Gastrocnemius medialis (tissue), 4 donors: ENCODE measurements around the gene GFPT1. TPM values are rescaled to one million over a fixed set of nuclear protein-coding genes. Genes with fewer than 3 reads are reported as not detected.
"Not testable (repeated sequence)": the region's sequence is repeated elsewhere in the genome, so short reads cannot be mapped to it uniquely, and the experiment has no call there.

Experiments
- ATAC-seq, 2 donors: fragments of 150-250 bp; one replicate each; pipeline ENCODE4 v1.9.1; 2016
- DNase-seq, 2 donors: peaks; one replicate each; pipeline ENCODE4 v3.0.0-alpha.2; 2019
- H3K27ac ChIP-seq, 4 donors: fragments of 200-600 bp; sonication (generic); 1 replicate in 1 of 4; 2 replicates in 3 of 4; pipeline ENCODE4 v1.5.1; 2016 to 2018; ENCODE audit warnings: mild to moderate bottlenecking in 2 of 4, moderate library complexity in 1 of 4
- H3K27me3 ChIP-seq, 3 donors: fragments of 200-600 bp; sonication (generic) in 2 of 3; 1 replicate in 1 of 3; 2 replicates in 2 of 3; pipeline versions ENCODE4 v1.5.1 to v1.6.0; 2016 to 2019; ENCODE audit warnings: mild to moderate bottlenecking in 1 of 3, moderate library complexity in 1 of 3
- H3K36me3 ChIP-seq, 2 donors: fragments of 200-600 bp; sonication (generic) in 1 of 2; one replicate each; pipeline ENCODE4 v1.5.1; 2017 to 2018
- H3K4me1 ChIP-seq, 2 donors: fragments of 200-600 bp; sonication (generic) in 1 of 2; one replicate each; pipeline ENCODE4 v1.5.1; 2016 to 2017; ENCODE audit warnings: mild to moderate bottlenecking in 2 of 2
- H3K4me3 ChIP-seq, 4 donors: fragments of 200-600 bp; sonication (generic) in 3 of 4; 1 replicate in 1 of 4; 2 replicates in 3 of 4; pipeline ENCODE4 v1.5.1; 2016 to 2019; ENCODE audit warnings: mild to moderate bottlenecking in 2 of 4
- H3K9me3 ChIP-seq, 3 donors: fragments of 200-600 bp; sonication (generic) in 2 of 3; 1 replicate in 1 of 3; 2 replicates in 2 of 3; pipeline ENCODE4 v1.5.1; 2016 to 2019
- CTCF ChIP-seq, 5 experiments: fragments of 450-650 bp in 3 of 5; fragments of 200-600 bp in 2 of 5; sonication (generic) in 2 of 5; IDR thresholded peaks in 4 of 5; conservative IDR thresholded peaks in 1 of 5; 1 replicate in 4 of 5; 2 replicates in 1 of 5; pipeline ENCODE4 v1.5.1; 2016 to 2019; ENCODE audit warnings: antibody characterized with exemption in 5 of 5, mild to moderate bottlenecking in 3 of 5, moderate library complexity in 3 of 5
- POLR2A ChIP-seq, 2 donors: fragments of 450-650 bp; IDR thresholded peaks; one replicate each; pipeline ENCODE4 v1.6.1; 2017; ENCODE audit warnings: antibody characterized with exemption in 2 of 2, mild to moderate bottlenecking in 2 of 2, moderate library complexity in 2 of 2
- in situ Hi-C, 4 donors: fragments of 200-750 bp; cut with MboI; loops; one replicate each; pipeline versions ENCODE4 v1.15.0 to v1.8.0; 2017; ENCODE audit warnings: low sequenced_read_pairs in 4 of 4
- intact Hi-C: fragments of 100-400 bp; cut with DNase I; formaldehyde crosslinking; loops from one replicate; pipeline ENCODE4 v1.15.1; 2023; ENCODE audit warnings: low total_unique reads
- total RNA-seq, 4 donors: library from RNA; depleted of rRNA; stranded (reverse); fragments of >200 nt; gene quantifications; one replicate each; pipeline versions ENCODE4 v1.1.0 to v1.2.3, GENCODE V29; 2016

The GFPT1 gene
- total RNA-seq, 4 donors from 2014 or later, result 12.2 to 31.4 (median 14.8) TPM

GRCh38 chr2:69359371-69359770, 27.7 kb downstream of the GFPT1 start:
- Histone ChIP-seq H3K36me3 (peaks cover 8 to 78% of the 10 kb centered on the region in 2 donors), H3K4me1 (peaks cover 0 to 4% of the 10 kb centered on the region in 2 donors), H3K4me3 (no peak overlapping the region), H3K9me3 (no peaks in the 10 kb centered on the region), H3K27ac (no peak overlapping the region), H3K27me3 (no peaks in the 10 kb centered on the region)
- intact Hi-C loops (no loop called here), in situ Hi-C loops (no loop called here)
- DNase-seq, result no peak
- no peak for ATAC-seq
- TF ChIP-seq CTCF (IDR thresholded peaks at IDR 0.05 in 4 of 5, conservative IDR thresholded peaks at IDR 0.05 in 1 of 5) (no peak), POLR2A (IDR thresholded peaks at IDR 0.05) (no peak)

GRCh38 chr2:69358914-69359313, 28.1 kb downstream of the GFPT1 start:
- Histone ChIP-seq H3K4me3 (no peak overlapping the region), H3K9me3 (no peaks in the 10 kb centered on the region), H3K36me3 (peaks cover 8 to 83% of the 10 kb centered on the region in 2 donors), H3K4me1 (peaks cover 0 to 4% of the 10 kb centered on the region in 2 donors), H3K27me3 (no peaks in the 10 kb centered on the region), H3K27ac (no peak overlapping the region)
- TF ChIP-seq POLR2A (IDR thresholded peaks at IDR 0.05), result no peak
- TF ChIP-seq CTCF (IDR thresholded peaks at IDR 0.05 in 4 of 5, conservative IDR thresholded peaks at IDR 0.05 in 1 of 5), result no peak
- in situ Hi-C loops, result no loop called here
- DNase-seq (no peak), ATAC-seq (no peak)
- intact Hi-C loops, result no loop called here

GRCh38 chr2:69356471-69356870, 30.6 kb downstream of the GFPT1 start:
- H3K4me1 ChIP-seq, result peaks cover 0 to 4% of the 10 kb centered on the region in 2 donors
- no peak for ATAC-seq
- no peaks in the 10 kb centered on the region for H3K9me3 ChIP-seq
- peaks cover 8 to 75% of the 10 kb centered on the region in 2 donors for H3K36me3 ChIP-seq
- intact Hi-C loops, result no loop called here
- H3K27ac ChIP-seq, result no peak overlapping the region
- TF ChIP-seq CTCF (IDR thresholded peaks at IDR 0.05 in 4 of 5, conservative IDR thresholded peaks at IDR 0.05 in 1 of 5) (no peak), POLR2A (IDR thresholded peaks at IDR 0.05) (no peak)
- no peaks in the 10 kb centered on the region for H3K27me3 ChIP-seq
- in situ Hi-C loops, result no loop called here
- no peak overlapping the region for H3K4me3 ChIP-seq
- DNase-seq, result no peak

GRCh38 chr2:69354976-69355375, 32.1 kb downstream of the GFPT1 start:
- H3K27ac ChIP-seq, intact Hi-C loops, in situ Hi-C loops, H3K4me1 ChIP-seq, H3K9me3 ChIP-seq, H3K4me3 ChIP-seq, H3K27me3 ChIP-seq, DNase-seq, ATAC-seq: not testable (repeated sequence)
- peaks cover 8 to 72% of the 10 kb centered on the region in 2 donors for H3K36me3 ChIP-seq

GRCh38 chr2:69353360-69353759, 33.7 kb downstream of the GFPT1 start:
- ATAC-seq, result no peak
- Histone ChIP-seq H3K36me3 (peaks cover 3 to 73% of the 10 kb centered on the region in 2 donors), H3K27me3 (no peaks in the 10 kb centered on the region), H3K27ac (no peak overlapping the region), H3K4me1 (peaks cover 0 to 4% of the 10 kb centered on the region in 2 donors), H3K9me3 (no peaks in the 10 kb centered on the region), H3K4me3 (no peak overlapping the region)
- in situ Hi-C loops (no loop called here), intact Hi-C loops (no loop called here)
- no peak for TF ChIP-seq POLR2A (IDR thresholded peaks at IDR 0.05)
- no peak for TF ChIP-seq CTCF (IDR thresholded peaks at IDR 0.05 in 4 of 5, conservative IDR thresholded peaks at IDR 0.05 in 1 of 5)
- DNase-seq, result no peak
